NCI-H1105 treated with DMSO at 0.1 percent for 48 hours (cell line): Measurements from ENCODE around the gene CNOT6L.
"Not testable (repeated sequence)": the region's sequence is repeated elsewhere in the genome, so short reads cannot be mapped to it uniquely, and the experiment has no call there.

ENCODE experiments used
- DNase-seq: peaks from one replicate; lab custom pipeline; 2025; lab: John Stamatoyannopoulos, UW

CNOT6L gene

DNA sequence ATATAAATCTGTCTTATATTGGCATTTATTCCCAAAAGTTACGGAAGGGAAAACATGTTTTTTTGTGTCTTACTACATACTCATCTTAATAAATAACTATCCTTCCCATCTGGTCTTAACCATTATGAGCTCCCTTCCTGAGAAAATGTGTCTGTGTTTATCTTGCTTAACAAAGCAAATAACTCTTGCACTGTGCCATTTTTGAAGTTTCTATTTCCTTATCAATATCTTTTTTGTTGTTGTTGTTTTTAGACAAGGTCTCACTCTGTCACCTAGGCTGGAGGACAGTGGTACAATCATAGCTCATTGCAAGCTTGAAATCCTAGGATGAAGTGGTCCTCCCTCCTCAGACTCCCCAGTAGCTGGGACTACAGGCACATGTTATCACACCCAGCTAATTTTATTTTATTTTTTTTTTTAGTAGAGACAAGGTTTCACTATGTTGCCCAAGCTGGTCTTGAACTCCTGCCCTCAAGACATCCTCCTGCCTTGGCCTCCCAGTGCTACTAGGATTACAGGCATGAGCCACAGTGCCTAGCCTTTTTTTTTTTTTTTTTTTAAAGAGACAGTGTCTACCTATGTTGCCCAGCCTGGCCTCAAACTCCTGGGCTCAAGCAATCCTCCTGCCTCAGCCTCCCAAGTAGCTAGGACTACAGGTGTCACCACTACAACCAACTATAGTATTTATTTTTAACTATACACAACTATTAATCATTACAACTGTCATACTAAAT is 36.9 kb downstream of the CNOT6L start:
- DNase-seq: no peak

DNA sequence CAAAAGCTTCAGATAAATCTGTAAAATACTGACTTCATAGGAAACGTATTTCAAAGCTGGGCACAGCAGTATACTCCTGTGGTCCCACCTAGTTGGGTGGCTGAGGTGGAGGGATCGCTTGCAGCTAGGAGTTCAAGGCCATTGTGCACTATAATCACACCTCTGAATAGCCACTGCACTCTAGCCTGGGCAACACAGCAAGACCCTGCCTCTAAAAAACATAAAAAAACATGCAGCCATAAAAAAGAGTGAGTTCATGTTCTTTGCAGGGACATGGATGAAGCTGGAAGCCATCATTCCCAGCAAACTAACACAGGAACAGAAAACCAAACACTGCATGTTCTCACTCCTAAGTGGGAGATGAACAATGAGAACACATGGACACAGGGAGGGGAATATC is 38.4 kb downstream of the CNOT6L start:
- not testable (repeated sequence) for DNase-seq

DNA sequence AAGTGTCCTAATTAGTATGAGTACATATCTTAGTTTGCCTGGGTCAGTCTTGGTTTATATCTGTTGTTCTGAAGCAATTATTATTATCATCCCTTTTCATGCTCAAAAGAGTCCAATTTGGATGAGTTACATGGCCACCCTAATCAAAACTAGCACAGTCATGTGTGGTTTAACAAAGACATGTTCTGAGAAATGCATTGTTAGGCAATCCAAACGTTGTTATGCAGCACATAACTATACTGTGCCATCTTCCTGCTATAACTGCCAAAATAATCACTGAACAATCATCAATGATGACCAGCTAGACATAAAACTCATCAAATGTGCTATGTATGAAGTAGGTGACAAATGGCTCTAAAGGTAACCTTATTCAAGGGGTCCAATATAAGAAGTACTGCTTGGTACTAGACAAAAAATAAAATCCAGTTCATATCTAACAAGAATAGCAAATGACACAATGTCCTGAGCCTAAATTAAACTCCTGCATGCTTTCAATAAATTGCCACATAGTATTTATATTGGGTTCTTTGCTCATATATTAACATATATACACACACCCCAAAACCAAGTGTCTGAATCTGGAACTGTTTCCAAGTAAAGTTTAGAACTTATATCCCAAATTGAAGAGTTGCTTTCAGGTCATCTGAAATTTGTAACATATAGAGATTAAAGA is 41.9 kb downstream of the CNOT6L start:
- no peak for DNase-seq

DNA sequence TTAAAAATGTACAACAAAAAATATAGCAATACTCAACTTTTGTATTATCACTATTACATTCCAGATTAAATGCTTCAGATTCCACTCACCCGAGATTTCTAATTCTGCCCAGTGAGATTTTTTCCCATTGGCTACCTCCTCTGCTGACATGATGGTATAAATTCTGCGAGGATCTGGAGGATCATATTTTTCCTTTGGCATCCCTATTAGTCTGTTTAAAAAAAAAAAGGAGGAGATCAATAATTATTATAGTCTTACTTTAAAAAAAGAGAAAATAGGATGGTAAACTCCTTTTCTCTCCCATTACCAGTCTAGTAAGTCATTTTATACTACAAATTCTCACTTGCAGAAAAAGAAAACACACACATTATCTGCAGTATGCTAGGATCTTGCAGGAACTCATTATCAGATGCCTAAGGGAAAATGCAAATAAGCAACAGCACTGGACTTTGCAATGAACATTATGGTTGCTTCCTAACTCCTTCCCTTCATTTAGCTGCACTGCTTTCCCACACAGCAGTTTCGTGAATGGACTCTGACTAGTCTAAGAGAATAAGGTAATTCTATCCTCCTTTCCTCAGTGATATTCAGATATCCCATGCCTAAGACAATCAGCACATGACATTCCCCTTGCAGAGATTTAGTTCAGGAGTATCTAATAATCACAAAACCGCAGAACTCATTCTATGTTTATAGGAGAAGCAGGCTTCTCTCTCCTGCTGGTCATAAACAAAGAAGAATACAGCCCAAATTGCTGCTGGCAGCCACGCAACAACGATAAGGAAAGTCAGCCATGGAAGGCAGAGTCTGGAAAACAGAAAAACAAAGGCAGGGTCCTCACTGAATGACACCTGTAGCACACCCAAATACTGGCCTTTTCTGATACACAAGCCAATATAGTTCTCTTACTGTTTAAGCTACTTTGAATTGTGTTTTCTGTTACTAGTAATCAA is 42.7 kb downstream of the CNOT6L start:
- no peak for DNase-seq

DNA sequence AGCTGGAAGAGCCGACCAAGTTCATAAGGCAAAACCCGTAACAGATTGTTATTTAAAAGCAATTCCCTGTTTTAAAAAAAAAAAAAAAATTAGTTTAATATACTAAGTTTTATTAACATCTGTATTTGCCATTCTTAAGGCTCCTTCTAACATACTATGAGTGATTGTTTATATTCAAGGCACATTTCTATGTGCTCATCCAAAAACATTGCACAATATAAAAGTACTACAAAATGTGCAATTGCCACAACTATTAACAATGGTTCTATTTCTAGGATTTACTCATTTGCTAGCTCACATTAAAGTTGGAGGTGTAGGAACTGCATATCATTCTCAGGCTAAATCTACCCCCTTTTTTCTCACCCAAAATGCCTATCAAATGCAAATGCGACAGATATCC is 46.1 kb downstream of the CNOT6L start:
- DNase-seq: no peak

DNA sequence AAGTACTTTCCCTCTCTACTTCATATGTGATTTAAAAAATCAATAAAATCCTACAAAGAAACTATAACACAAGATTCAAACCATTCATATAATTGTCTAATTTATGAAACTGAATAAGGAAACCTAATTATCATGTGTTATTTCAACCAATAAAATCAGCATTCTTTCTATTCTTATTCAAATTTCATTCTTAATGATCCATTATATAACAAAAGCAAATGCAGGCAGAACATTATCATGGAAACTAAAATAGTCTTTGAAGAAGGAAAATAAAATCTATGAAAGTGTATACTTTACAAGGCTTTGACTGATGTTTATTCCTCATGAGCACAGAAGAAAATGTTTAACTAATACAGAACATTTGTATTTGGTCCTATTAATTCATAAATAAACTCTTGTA is 47.6 kb downstream of the CNOT6L start:
- no peak for DNase-seq

DNA sequence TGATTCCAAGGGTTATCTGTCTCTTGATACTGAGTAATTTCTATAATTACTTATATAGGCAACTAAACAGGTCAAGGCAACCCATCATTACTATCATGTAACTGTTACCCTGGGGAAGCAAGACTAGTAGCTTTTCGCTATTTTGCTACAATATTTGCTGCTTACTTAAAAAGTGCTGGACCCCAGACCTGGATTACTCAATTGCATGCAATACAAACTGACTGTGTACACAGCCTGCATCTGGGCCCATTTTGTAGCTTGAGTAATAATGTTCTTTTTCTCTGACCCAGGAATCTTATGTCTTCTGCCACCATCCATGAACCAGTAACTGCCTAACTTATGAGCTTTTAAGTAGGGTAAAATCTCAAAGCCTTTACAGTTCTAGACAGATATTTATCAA is 53.4 kb downstream of the CNOT6L start:
- DNase-seq: no peak

DNA sequence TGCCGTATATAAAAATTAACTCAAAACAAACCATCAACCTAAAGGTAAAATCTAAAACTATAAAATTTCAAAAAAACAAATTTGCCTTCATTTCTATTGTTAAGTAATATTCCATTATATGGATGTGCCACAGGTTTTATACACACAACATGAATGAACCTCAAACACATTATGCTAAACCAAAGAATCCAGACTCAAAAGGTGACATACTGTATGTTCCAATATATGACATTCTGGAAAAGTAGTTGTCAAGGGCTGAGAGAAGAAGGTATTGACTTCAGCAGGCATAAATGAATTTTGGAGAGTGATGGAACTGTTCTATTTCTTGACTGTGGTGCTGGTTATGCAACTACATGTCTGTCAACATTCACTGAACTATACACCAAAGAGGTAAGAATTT is 56.6 kb downstream of the CNOT6L start:
- no peak for DNase-seq

DNA sequence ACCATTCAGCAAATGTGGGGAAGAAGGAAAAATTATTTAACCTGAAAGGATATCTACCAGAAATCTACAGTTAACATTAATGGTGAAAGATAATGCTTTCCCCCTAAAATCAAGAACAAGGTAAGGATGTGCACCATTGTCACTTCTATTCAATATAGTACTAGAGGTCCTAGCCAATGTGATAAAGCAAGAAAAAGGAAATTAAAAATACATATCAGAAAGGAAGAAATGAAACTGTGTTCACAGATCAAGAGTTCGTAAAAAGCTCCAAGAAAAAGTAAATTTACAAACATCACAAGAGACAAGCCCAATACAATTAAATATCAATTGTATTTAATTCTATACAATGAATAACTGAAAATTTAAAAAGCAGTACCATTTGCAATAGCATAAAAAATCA is 57.6 kb downstream of the CNOT6L start:
- DNase-seq: no peak

DNA sequence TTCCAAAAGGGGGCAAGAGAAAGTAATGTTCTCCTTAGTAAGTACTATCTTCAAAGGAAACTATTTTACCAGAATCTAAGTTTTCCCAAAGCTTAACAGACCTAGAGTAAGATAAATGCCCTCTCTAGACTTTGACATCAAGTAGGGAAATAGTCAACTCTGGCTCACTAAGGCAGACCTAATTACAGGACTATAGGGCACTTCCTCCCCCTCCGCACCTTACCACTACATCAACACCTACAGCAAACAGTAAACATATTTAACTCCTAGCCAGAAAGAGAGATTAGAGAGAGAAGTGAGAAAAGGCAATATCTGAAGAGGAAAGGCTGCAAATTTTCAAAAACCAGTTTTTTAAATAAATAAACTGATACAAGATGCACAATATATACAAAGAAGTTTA is 60.4 kb downstream of the CNOT6L start:
- DNase-seq: no peak

DNA sequence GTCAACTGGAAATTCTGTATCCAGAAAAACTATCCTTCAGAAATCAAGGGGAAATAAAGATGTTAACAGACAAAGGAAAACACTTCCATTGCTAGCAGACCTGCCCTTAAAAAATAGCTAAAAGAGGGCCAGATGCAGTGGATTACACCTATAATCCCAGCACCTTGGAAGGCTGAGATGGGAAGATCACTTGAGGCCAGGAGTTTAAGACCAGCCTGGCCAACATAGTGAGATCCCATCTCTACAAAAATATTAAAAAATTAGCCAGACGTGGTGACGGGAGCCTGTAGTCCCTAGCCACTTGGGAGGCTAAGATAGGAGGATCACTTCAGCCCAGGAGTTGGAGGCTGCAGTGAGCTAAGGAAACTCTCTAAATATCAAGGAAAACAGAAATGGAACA is 67.4 kb downstream of the CNOT6L start:
- DNase-seq: no peak

DNA sequence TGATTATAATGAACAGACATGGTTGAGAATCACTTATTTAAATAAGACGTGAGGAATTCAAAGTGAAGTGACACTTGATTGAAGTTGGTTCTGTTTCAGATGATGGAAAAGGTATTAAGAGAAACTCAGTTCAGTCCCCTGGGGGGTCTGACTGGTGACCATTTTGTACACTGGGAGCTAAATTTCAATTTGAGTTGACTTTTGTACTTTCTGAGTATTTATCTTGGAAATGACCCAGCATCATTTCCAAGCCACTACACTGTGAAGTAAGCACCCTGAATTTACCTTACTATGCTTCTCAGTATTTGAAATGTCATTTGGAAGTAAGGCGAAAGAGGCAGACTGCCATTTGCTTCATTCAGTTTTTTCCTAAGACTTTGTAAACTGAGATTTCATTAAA is 73.4 kb downstream of the CNOT6L start:
- DNase-seq: no peak

DNA sequence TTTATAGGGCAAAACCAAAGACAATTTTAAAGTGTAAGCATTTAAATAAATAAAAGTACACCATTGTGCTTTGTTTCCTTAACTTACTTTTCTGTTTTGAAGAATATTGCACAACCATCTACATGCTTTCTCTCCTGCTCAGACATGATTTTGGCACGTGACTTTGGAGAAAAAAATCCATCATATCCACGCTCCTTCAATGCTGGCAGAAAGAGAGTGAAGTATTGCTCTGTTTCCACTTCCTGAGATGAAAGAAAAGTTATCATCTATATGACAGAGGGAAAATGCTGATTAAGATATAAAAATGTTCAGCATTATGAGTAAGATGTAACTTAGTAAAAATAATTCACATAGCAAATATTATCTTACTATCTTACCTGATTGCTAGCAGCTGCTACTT is 77.1 kb downstream of the CNOT6L start:
- DNase-seq: no peak

DNA sequence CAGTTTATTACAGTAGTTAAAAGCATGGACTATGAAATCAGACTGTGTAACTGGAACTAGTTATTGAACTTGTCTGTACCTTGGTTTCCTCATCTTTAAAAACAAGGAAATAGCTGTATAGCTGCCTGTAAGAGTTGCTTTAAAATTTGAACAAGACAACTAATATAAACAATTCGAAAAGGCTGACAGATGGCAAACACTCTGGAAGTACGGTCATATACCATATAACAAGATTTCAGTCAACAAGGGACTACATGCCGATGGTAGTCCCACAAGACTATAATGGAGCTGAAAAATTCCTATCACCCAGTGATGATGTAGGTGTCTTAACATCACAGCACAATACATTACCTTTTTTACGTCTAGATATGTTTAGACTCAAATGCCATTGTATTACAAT is 78.7 kb downstream of the CNOT6L start:
- DNase-seq: no peak

DNA sequence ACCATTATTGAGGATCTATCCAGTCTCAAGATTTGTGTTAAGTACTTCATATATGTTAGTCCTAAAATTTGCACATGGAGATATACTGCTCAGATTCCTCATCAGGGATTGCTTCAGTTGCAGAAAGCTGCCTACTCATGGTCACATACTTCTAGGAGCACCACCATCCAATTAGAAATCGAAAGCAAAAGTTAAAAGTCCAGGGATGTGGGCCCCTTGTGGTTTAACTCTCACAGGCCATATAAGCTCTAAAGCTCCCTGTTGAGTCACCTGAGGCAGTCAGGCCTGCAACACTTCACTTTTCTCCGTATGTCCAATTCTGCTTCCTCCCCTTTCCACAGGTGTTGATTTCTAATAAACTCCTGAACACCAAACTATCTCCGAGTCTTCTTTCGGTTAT is 84.2 kb downstream of the CNOT6L start:
- no peak for DNase-seq

DNA sequence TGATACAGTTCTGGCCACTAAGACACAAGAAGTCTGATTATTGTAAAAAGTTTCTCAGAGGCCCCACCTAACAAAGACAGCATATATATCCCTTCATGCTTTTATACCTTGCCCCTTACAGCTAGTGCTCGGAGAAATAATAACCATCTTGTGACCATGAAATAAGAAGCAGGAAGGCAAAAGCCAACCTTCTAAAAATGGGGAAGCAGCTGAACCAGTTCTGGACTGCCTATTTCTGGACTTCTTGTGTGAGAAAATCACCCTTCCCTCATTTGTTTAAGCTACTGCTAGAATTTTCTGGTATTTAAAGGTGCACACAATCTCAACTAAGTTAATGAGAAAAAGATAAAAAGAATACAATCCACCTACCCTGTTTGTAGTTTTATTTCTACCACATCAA is 87.5 kb downstream of the CNOT6L start:
- no peak for DNase-seq

DNA sequence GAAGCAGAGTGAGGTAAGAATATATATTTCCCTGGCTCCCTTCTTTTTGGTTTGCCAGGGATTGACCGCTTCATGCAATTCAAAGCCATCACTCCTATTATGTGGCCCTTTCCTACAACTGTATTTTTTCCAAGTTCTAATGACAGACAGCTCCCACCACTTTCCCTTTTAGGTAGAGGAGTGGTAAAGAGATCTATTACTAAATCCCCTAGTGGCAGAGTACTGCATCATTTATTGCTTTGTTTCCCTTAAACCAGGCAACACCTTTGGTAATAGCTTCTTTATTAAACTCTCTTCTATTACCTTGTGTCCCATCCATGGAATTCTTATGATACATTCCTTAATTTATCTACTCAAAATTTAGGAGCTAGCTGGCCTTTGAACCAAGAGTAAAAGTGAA is 90.7 kb downstream of the CNOT6L start:
- DNase-seq: no peak

DNA sequence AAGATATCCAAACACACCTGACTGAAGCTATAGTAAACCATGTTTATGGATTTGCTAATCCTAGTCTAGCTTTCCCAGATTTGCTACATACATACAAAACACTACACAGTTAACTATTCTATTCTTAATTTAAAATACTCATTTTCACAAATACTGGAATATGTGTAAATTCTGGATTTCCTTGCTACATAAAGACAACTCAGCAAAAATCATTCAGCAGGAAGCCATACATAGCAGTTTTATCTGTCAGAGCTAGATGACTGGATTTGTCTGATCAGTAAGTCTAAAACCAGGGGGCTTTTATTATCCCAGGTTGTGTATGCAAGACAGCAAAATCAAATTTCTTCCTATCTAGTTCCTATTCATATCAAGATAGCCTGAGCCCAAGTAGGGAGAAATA is 98.1 kb downstream of the CNOT6L start:
- DNase-seq: no peak

DNA sequence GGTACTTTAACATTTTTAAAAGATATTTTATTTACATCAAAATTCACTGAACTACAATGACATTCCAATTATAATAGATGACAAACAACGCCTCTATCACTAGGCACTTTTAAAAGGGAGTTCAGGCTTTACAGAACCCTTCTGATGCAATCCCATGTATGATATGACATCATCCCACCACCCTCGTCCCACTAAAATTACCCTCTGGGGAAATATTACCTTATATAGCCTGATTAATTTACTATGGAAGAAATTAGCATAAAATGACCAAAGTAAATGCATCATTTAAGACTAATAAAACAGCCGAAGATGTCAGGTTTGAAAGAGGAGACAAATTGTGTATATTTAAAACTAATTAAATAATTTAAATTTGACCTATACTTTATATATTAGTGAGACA is 100.7 kb downstream of the CNOT6L start:
- not testable (repeated sequence) for DNase-seq

DNA sequence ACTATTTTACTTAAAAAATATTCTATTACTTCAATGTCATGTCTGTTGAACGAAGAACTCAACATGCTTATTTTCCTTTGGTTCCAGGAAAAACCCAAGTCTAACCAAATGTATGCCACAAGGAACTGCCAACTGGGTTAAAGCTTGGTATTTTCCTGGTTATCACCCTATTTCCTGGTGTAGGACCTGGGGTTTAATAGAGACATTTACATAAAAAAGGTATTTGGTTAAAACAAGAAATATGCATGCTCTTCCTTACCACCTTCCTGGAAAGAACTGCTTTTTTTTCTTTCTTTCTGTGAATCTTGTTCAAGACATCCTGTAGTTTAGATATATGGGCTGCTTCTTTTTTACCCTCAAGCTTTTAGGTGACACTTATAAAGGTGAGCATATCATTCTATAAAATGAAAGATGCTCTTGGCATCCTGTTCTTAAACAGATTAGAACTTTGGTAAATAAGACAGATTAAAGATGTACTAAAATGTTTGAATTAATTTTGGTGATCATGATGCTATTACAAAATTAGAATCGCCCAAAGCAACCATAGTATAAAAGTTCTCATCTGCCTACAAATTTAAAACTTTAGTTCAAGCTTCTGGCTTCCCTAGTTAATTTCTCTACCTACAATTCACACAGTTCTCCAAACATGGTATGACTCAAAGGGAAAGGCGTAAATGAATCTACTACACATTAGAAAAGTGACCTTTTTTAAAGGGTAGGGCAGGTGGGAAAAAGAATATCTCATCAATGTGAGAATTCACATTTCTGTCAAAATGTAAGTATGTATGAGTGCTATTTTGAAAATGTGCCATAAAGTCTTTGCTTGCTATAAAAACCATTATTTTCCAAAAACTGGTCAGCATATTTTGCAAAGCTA is 103.5 kb downstream of the CNOT6L start:
- DNase-seq: no peak

DNA sequence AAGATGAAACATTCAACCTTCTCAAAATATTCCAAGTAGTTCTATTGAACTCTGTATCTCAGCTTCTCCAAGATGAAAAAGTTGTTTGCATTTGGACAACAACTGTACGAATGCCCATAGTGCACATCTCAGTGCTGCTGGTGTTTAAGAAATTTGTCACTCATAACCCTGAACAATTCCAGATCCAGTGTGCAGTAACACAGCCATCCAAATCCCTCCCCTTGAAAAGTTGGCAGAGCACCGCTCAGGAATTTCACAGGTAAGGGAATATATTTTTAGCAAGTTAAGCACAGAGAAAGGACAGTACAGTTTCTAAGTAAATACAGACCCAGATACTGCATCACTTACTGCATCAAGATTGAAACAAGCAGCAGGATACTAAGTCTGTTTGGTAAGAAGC is 104.7 kb downstream of the CNOT6L start:
- no peak for DNase-seq

DNA sequence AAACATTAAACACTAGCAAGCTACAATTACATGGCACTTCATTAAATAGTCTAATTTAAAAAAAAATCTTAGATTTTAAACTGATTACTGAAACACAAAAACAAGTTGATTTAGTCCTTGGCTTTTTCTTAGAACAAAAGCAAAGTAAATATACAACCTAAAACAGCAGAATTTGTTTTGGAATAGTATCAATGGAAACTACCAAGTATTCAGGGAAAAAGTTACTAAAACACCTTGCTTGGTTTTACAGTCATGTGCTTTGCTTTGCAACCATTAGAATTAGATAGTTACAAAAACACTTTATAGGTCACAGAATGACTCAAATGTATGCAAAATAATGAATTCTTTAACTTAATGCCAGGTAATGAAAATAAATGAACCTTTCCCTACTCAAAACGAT is 105.3 kb downstream of the CNOT6L start:
- DNase-seq: no peak
